Neural cell (in vitro differentiated cells): ENCODE results near the gene CAPN7. TPM values are rescaled to one million over a fixed set of nuclear protein-coding genes. Genes with fewer than 3 reads are reported as not detected.

Source experiments
- H2AFZ ChIP-seq: fragments of 200-600, 300-800 bp; sonication (generic), shearing (Covaris generic); 2 replicates; pipeline ENCODE4 v1.6.0; 2014; ENCODE audit warnings: low read depth, mild to moderate bottlenecking, antibody characterized with exemption, low read length, moderate library complexity
- H3F3A ChIP-seq: fragments of 200-600 bp; shearing (Covaris generic); 2 replicates; pipeline ENCODE4 v1.6.1; 2016; ENCODE audit warnings: mild to moderate bottlenecking, moderate library complexity, mixed read lengths, antibody characterized with exemption, low read length; ENCODE audit not compliant: insufficient read depth, poor library complexity, severe bottlenecking
- H3K27ac ChIP-seq: fragments of 200-600, 300-800 bp; sonication (generic), shearing (Covaris generic); 2 replicates; pipeline ENCODE4 v1.5.1; 2014; ENCODE audit warnings: mild to moderate bottlenecking, low read length, moderate library complexity
- H3K27me3 ChIP-seq: fragments of 300-800, 200-600 bp; sonication (generic), shearing (Covaris generic); 2 replicates; pipeline ENCODE4 v1.6.0; 2014; ENCODE audit warnings: mild to moderate bottlenecking, low read depth, low read length, moderate library complexity; ENCODE audit not compliant: insufficient read depth
- H3K36me3 ChIP-seq: fragments of 300-800, 200-600 bp; sonication (generic), shearing (Covaris generic); 2 replicates; pipeline ENCODE4 v1.5.1; 2014; ENCODE audit warnings: mild to moderate bottlenecking, antibody characterized with exemption, low read length, moderate library complexity; ENCODE audit not compliant: insufficient read depth
- H3K4me2 ChIP-seq: fragments of 300-800, 200-600 bp; sonication (generic), shearing (Covaris generic); 2 replicates; pipeline ENCODE4 v1.6.0; 2014; ENCODE audit warnings: mild to moderate bottlenecking, low read length
- H3K4me3 ChIP-seq: fragments of 300-800, 200-600 bp; sonication (generic), shearing (Covaris generic); 2 replicates; pipeline ENCODE4 v1.5.1; 2014; ENCODE audit warnings: mild to moderate bottlenecking, low read length, moderate library complexity
- H3K79me2 ChIP-seq: fragments of 200-600 bp; shearing (Covaris generic); replicated peaks from 2 replicates; pipeline ENCODE4 v1.6.0; 2014; ENCODE audit warnings: mild to moderate bottlenecking, low read length, moderate library complexity; ENCODE audit not compliant: insufficient read depth
- H3K9ac ChIP-seq: fragments of 300-800, 200-600 bp; sonication (generic), shearing (Covaris generic); 2 replicates; pipeline ENCODE4 v1.6.1; 2016; ENCODE audit warnings: mild to moderate bottlenecking, low read length, mixed read lengths
- H3K9me2 ChIP-seq: fragments of 200-600 bp; shearing (Covaris generic); 2 replicates; pipeline ENCODE4 v1.6.1; 2016; ENCODE audit warnings: mild to moderate bottlenecking, low read length, mixed read lengths; ENCODE audit not compliant: insufficient read depth
- H3K9me3 ChIP-seq: fragments of 200-600, 300-800 bp; sonication (generic), shearing (Covaris generic); 2 replicates; pipeline ENCODE4 v1.6.1; 2016; ENCODE audit warnings: mild to moderate bottlenecking, mixed run types, low read length, moderate library complexity, mixed read lengths
- H4K20me1 ChIP-seq: fragments of 200-600 bp; shearing (Covaris generic); 2 replicates; pipeline ENCODE4 v1.6.1; 2016; ENCODE audit warnings: mild to moderate bottlenecking, mixed run types; ENCODE audit not compliant: insufficient read depth
- CTCF ChIP-seq: fragments of 450-650 bp; IDR thresholded peaks from 2 replicates; pipeline ENCODE4 v1.5.1; 2014; ENCODE audit warnings: antibody characterized with exemption, mild to moderate bottlenecking, moderate library complexity; ENCODE audit not compliant: poor library complexity, severe bottlenecking
- EP300 ChIP-seq: fragments of 450-650 bp; conservative IDR thresholded peaks from 2 replicates; pipeline ENCODE4 v1.6.1; 2014; ENCODE audit warnings: antibody characterized with exemption, mild to moderate bottlenecking, moderate library complexity; ENCODE audit not compliant: poor library complexity, severe bottlenecking
- EZH2 ChIP-seq: fragments of 200-600, 300-800 bp; shearing (Covaris generic), sonication (generic); IDR thresholded peaks from 2 replicates; pipeline ENCODE4 v1.6.1; 2014; ENCODE audit warnings: antibody characterized with exemption, low read length, borderline replicate concordance, mild to moderate bottlenecking; ENCODE audit not compliant: insufficient read depth, poor library complexity, severe bottlenecking
- MXI1 ChIP-seq: fragments of 450-650 bp; conservative IDR thresholded peaks from 2 replicates; pipeline ENCODE4 v1.6.1; 2014; ENCODE audit warnings: antibody characterized with exemption, mild to moderate bottlenecking; ENCODE audit not compliant: poor library complexity, severe bottlenecking
- POLR2AphosphoS5 ChIP-seq: IDR thresholded peaks from 2 replicates; pipeline ENCODE4 v1.6.1; 2012
- RAD21 ChIP-seq: fragments of 450-650 bp; conservative IDR thresholded peaks from 2 replicates; pipeline ENCODE4 v1.6.1; 2014; ENCODE audit warnings: antibody characterized with exemption, mild to moderate bottlenecking, moderate library complexity
- REST ChIP-seq: IDR thresholded peaks from 2 replicates; pipeline ENCODE4 v1.6.1; 2012; ENCODE audit warnings: borderline replicate concordance
- SMC3 ChIP-seq: fragments of 450-650 bp; conservative IDR thresholded peaks from 2 replicates; pipeline ENCODE4 v1.6.1; 2014; ENCODE audit warnings: antibody characterized with exemption, mild to moderate bottlenecking, moderate library complexity; ENCODE audit not compliant: poor library complexity
- TAF1 ChIP-seq: IDR thresholded peaks from 2 replicates; pipeline ENCODE4 v1.6.1; 2012; ENCODE audit warnings: low read depth
- polyA plus RNA-seq: library from polyadenylated mRNA; depleted of rRNA; stranded (reverse); fragments of >200 nt; gene quantifications from 2 replicates; pipeline ENCODE4 v1.2.3, GENCODE V29; 2014

CAPN7 gene
- polyA plus RNA-seq, 1 donor from 2014 or later, result 60.9 TPM

- Histone ChIP-seq H3K79me2 (no peaks in the 10 kb centered on the region), H3K4me3 (no peak overlapping the region), H4K20me1 (no peaks in the 10 kb centered on the region), H3K9ac (no peak overlapping the region), H2AFZ (no peak overlapping the region), H3K27ac (no peak overlapping the region), H3K36me3 (no peaks in the 10 kb centered on the region), H3K9me3 (no peaks in the 10 kb centered on the region), H3F3A (no peaks in the 10 kb centered on the region), H3K9me2 (no peaks in the 10 kb centered on the region), H3K4me2 (no peak overlapping the region), H3K27me3 (no peaks in the 10 kb centered on the region)
- TF ChIP-seq SMC3 (no peak), POLR2AphosphoS5 (no peak), REST (no peak), MXI1 (no peak), EZH2 (no peak), RAD21 (no peak), EP300 (no peak), TAF1 (no peak), CTCF (no peak)
Observed at GRCh38 chr3:15172806-15173205, 33.2 kb upstream of the CAPN7 start.

GRCh38 chr3:15174953-15175352 lies 31.1 kb upstream of the CAPN7 start:
- no peak overlapping the region for H3K4me3 ChIP-seq
- TF ChIP-seq REST (no peak), EP300 (no peak), MXI1 (no peak), RAD21 (no peak), TAF1 (no peak), POLR2AphosphoS5 (no peak), SMC3 (no peak), EZH2 (no peak), CTCF (no peak)
- H3K36me3 ChIP-seq, result no peaks in the 10 kb centered on the region
- H3K9me2 ChIP-seq, result no peaks in the 10 kb centered on the region
- no peak overlapping the region for H3K4me2 ChIP-seq
- H3F3A ChIP-seq, result no peaks in the 10 kb centered on the region
- no peak overlapping the region for H2AFZ ChIP-seq
- H3K27ac ChIP-seq, result no peak overlapping the region
- no peak overlapping the region for H3K9ac ChIP-seq
- no peaks in the 10 kb centered on the region for H3K27me3 ChIP-seq
- H4K20me1 ChIP-seq, result no peaks in the 10 kb centered on the region
- H3K9me3 ChIP-seq, result no peaks in the 10 kb centered on the region
- no peaks in the 10 kb centered on the region for H3K79me2 ChIP-seq
